Ishikawa (cell line): Measurements from ENCODE around the gene SPPL2A.

Experiments
- CEBPB ChIP-seq: IDR thresholded peaks from 2 replicates; pipeline ENCODE4 v1.6.1; 2012
- CREB1 ChIP-seq: IDR thresholded peaks from 2 replicates; pipeline ENCODE4 v1.6.1; 2012; ENCODE audit warnings: low read depth
- EGR1 ChIP-seq: IDR thresholded peaks from 2 replicates; pipeline ENCODE4 v1.6.1; 2012
- EP300 ChIP-seq: IDR thresholded peaks from 2 replicates; pipeline ENCODE4 v1.6.1; 2012; ENCODE audit warnings: borderline replicate concordance
- FOXM1 ChIP-seq: IDR thresholded peaks from 2 replicates; pipeline ENCODE4 v1.6.1; 2012; ENCODE audit warnings: low read depth, borderline replicate concordance
- MAX ChIP-seq: IDR thresholded peaks from 2 replicates; pipeline ENCODE4 v1.6.1; 2012
- NFIC ChIP-seq: IDR thresholded peaks from 2 replicates; pipeline ENCODE4 v1.6.1; 2012
- RAD21 ChIP-seq: IDR thresholded peaks from 2 replicates; pipeline ENCODE4 v1.6.1; 2012; ENCODE audit warnings: low read depth
- REST ChIP-seq: IDR thresholded peaks from 2 replicates; pipeline ENCODE4 v1.6.1; 2012; ENCODE audit warnings: low read depth, mild to moderate bottlenecking
- TAF1 ChIP-seq: IDR thresholded peaks from 2 replicates; pipeline ENCODE4 v1.6.1; 2012; ENCODE audit warnings: low read depth, mild to moderate bottlenecking
- TCF12 ChIP-seq: IDR thresholded peaks from 2 replicates; pipeline ENCODE4 v1.6.1; 2012; ENCODE audit warnings: low read depth
- TEAD4 ChIP-seq: IDR thresholded peaks from 2 replicates; pipeline ENCODE4 v1.6.1; 2012
- USF1 ChIP-seq: IDR thresholded peaks from 2 replicates; pipeline ENCODE4 v1.6.1; 2012
- YY1 ChIP-seq: IDR thresholded peaks from 2 replicates; pipeline ENCODE4 v1.6.1; 2012; ENCODE audit warnings: low read depth
- ZBTB7A ChIP-seq: IDR thresholded peaks from 2 replicates; pipeline ENCODE4 v1.6.1; 2012; ENCODE audit warnings: low read depth

SPPL2A gene

GRCh38 chr15:50669611-50670010 lies 95.9 kb downstream of the SPPL2A start:
- TF ChIP-seq CREB1 (no peak), YY1 (no peak), EGR1 (no peak), USF1 (no peak), MAX (no peak)

GRCh38 chr15:50665938-50666337 lies 99.6 kb downstream of the SPPL2A start:
- TF ChIP-seq TCF12, result no peak
- no peak for TF ChIP-seq CEBPB
- no peak for TF ChIP-seq REST
- TF ChIP-seq FOXM1, result no peak
- no peak for TF ChIP-seq MAX
- TF ChIP-seq RAD21, result no peak
- TF ChIP-seq CREB1, result no peak
- TF ChIP-seq TEAD4, result no peak
- no peak for TF ChIP-seq NFIC
- no peak for TF ChIP-seq YY1
- TF ChIP-seq TAF1, result no peak
- no peak for TF ChIP-seq EP300
- no peak for TF ChIP-seq ZBTB7A
- TF ChIP-seq EGR1, result no peak

GRCh38 chr15:50655555-50655954 lies 110.0 kb downstream of the SPPL2A start:
- TF ChIP-seq TEAD4 (no peak), REST (no peak), YY1 (no peak), CREB1 (no peak), EGR1 (no peak), NFIC (no peak), TAF1 (no peak), EP300 (no peak), CEBPB (no peak), USF1 (no peak), MAX (no peak), TCF12 (no peak), RAD21 (no peak), ZBTB7A (no peak), FOXM1 (no peak)

- TF ChIP-seq USF1 (no peak), REST (no peak), ZBTB7A (no peak), TCF12 (no peak)
Measured at GRCh38 chr15:50653156-50653743, 112.3 kb downstream of the SPPL2A start.
